BJ (cell line): ENCODE measurements around the gene TNK2. TPM values are rescaled to one million over a fixed set of nuclear protein-coding genes. Genes with fewer than 3 reads are reported as not detected.
"Not testable (repeated sequence)": the region's sequence is repeated elsewhere in the genome, so short reads cannot be mapped to it uniquely, and the experiment has no call there.

Experiments used
- CTCF ChIA-PET: fragments of 350-600 bp; formaldehyde crosslinking; extraction: SDS; loops from one replicate; lab custom pipeline; 2021; ENCODE audit warnings: antibody characterized with exemption, inconsistent platforms; lab: Yijun Ruan, JAX
- POLR2A ChIA-PET: fragments of 300-600 bp; sonication (Branson Sonifier 250); formaldehyde crosslinking; extraction: SDS; loops from one replicate; lab custom pipeline; 2021; ENCODE audit warnings: antibody characterized with exemption; lab: Charles Lee
- DNase-seq: peaks from one replicate; pipeline ENCODE4 v3.0.0-alpha.2; 2011; ENCODE audit warnings: low read depth
- H3K27me3 ChIP-seq: 2 replicates; pipeline ENCODE4 v1.6.0; 2011; ENCODE audit warnings: low read length; ENCODE audit not compliant: control insufficient read depth, insufficient read depth
- H3K36me3 ChIP-seq: 2 replicates; pipeline ENCODE4 v1.5.1; 2011; ENCODE audit warnings: low read length; ENCODE audit not compliant: control insufficient read depth, insufficient read depth
- H3K4me3 ChIP-seq: 2 replicates; pipeline ENCODE4 v1.5.1; 2011; ENCODE audit warnings: low read depth, mild to moderate bottlenecking, control low read depth, low read length
- polyA plus RNA-seq: library from polyadenylated mRNA; depleted of rRNA; stranded (reverse); fragments of >200 nt; gene quantifications from 2 replicates; pipeline ENCODE4 v1.2.3, GENCODE V29; 2011
- TF ChIP-seq, protein P1 (sequence below): IDR thresholded peaks from 2 replicates; pipeline ENCODE4 v1.5.1; 2011; ENCODE audit warnings: low read depth, mild to moderate bottlenecking, control low read depth, inconsistent platforms, low read length, moderate library complexity; ENCODE audit not compliant: insufficient read depth

TNK2 gene
- polyA plus RNA-seq, 1 experiment: 6.3 TPM

DNA sequence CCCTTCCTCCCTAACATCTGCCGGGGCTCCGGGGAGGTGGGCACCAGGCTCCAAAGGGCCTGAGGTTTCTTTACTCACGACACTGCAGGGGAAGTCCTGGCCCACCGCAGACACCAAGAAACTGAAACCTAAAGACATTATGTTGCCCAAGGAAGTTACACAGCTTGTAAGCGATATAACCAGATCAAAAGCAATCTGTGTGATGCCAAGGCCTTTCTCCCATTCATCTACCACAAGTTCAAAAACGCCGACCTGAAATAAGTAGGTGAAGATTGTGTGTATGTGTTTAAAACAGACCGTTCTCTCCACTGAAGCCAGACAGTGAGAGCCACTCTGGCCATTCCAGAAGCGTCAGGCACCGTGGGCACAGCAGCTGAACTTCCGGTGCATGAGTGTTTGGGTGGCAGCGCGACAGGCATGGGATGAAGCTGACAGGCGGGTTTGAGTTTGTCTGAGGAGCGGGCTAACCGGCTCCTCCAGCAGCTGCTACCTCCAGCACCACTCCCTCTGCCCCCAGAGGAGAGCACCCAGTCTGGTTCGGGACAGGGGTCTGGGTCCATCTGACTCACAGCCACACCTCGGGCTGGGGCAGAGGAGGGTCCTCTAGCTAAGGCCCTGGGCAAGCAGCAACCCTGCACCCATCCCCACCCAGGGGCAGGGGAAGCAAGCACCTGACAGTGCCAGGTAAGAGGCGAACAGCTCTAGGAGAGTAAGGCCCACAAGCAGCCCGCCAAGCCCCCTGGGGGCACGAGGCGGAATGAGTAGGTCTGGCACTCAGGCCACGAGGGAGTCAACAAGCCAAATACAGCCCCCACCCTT, 1.3 kb downstream of the TNK2 start:
- no peaks in the 10 kb centered on the region for H3K36me3 ChIP-seq
- ChIA-PET CTCF (interaction anchor here (1.1 to 4.0 kb wide), 7 partner anchors 9 to 56 kb away, joined by 3 to 32 read pairs (median 6); no protein-coding TSS in a partner anchor), POLR2A (no interaction called here)
- TF ChIP-seq, protein P1, sequence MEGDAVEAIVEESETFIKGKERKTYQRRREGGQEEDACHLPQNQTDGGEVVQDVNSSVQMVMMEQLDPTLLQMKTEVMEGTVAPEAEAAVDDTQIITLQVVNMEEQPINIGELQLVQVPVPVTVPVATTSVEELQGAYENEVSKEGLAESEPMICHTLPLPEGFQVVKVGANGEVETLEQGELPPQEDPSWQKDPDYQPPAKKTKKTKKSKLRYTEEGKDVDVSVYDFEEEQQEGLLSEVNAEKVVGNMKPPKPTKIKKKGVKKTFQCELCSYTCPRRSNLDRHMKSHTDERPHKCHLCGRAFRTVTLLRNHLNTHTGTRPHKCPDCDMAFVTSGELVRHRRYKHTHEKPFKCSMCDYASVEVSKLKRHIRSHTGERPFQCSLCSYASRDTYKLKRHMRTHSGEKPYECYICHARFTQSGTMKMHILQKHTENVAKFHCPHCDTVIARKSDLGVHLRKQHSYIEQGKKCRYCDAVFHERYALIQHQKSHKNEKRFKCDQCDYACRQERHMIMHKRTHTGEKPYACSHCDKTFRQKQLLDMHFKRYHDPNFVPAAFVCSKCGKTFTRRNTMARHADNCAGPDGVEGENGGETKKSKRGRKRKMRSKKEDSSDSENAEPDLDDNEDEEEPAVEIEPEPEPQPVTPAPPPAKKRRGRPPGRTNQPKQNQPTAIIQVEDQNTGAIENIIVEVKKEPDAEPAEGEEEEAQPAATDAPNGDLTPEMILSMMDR: no peak
- H3K27me3 ChIP-seq: no peaks in the 10 kb centered on the region
- no peak overlapping the region for H3K4me3 ChIP-seq
- no peak for DNase-seq

DNA sequence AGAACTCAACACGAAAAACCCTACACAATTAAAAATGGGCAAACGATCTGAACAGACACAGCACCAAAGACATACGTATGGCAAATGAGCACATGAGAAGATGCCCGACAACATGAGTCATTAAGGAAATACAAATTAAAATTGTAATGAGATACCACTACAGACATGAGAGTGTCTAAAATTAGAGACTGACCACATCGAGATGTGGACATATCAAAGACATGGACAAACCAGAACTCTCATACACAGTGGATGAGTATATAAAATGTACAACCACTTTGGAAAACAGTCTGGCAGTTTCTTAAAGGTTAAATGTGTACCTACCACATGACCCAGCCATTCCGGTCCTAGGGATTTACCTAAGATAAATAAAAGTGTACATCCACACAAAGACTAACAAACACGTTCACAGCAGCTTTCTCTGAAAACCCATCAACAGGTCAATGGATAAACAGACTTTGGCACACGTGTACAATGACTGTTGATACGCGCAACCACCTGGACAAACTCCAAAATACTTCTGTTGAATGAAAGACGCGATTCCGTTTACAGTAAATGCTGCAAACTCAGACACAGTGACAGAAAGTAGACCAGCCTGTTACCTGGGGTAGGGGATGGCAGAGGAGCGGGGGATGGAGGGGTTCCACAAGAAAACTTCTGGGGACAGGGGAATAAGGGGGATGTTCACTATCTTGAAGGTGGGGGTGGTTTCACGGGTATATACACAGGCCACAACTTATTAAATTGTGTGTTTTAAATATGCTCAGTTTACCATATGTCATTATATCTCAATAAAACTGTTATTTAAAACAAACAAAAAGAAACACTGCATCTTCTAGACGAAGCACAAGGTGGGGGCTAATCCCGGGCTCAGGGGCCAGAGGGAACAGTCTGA, 2.1 kb downstream of the TNK2 start:
- H3K4me3 ChIP-seq: no peak overlapping the region
- TF ChIP-seq, protein P1: no peak
- no peak for DNase-seq
- no peaks in the 10 kb centered on the region for H3K36me3 ChIP-seq
- ChIA-PET POLR2A (no interaction called here), CTCF (interaction anchor here (1.1 to 4.0 kb wide), 7 partner anchors 8 to 56 kb away, joined by 3 to 32 read pairs (median 6); no protein-coding TSS in a partner anchor)
- H3K27me3 ChIP-seq: no peaks in the 10 kb centered on the region

DNA sequence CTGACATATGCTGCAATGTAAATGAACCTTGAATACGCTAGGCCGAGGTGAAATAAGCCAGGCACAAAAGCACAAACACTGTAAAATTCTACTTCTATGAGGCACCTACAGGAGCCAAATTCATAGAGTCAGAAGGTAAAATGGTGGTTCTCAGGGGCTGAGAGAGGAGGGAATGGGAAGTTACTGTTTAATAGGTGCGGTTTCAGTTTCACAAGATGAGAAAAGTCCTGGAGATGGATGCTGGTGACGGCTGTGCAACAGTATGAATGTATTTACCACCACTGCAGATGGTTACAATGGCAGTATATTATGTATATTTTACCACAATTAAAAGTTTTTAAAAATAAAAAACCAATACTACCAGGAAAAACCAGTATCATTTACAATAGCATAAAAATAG, 4.0 kb downstream of the TNK2 start:
- no peak overlapping the region for H3K4me3 ChIP-seq
- ChIA-PET CTCF (interaction anchor here (1.0 to 1.8 kb wide), 2 partner anchors 10 to 53 kb away, joined by 3 to 10 read pairs; no protein-coding TSS in a partner anchor), POLR2A (no interaction called here)
- no peak for DNase-seq
- no peaks in the 10 kb centered on the region for H3K27me3 ChIP-seq
- H3K36me3 ChIP-seq: no peaks in the 10 kb centered on the region
- TF ChIP-seq, protein P1: no peak

DNA sequence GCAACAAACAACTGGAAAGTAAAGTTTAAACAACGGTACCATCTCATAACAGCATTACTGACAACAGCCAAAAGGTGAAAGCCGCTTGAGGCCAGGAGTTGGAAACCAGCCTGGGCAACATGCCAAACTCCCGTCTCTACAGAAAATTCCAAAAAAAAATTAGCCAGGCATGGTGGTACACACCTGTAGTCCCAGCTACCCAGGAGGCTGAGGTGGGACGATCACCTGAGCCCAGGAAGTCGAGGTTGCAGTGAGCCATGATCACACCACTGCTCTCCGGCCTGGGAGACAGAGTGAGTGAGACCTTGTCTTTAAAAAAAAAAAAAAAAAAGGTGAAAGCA, 4.4 kb downstream of the TNK2 start:
- Histone ChIP-seq H3K36me3 (no peaks in the 10 kb centered on the region), H3K27me3 (no peaks in the 10 kb centered on the region), H3K4me3 (no peak overlapping the region)
- ChIA-PET POLR2A (no interaction called here), CTCF (interaction anchor here (1.0 to 1.8 kb wide), 2 partner anchors 9 to 53 kb away, joined by 3 to 10 read pairs; no protein-coding TSS in a partner anchor)
- TF ChIP-seq, protein P1: no peak
- DNase-seq: no peak

DNA sequence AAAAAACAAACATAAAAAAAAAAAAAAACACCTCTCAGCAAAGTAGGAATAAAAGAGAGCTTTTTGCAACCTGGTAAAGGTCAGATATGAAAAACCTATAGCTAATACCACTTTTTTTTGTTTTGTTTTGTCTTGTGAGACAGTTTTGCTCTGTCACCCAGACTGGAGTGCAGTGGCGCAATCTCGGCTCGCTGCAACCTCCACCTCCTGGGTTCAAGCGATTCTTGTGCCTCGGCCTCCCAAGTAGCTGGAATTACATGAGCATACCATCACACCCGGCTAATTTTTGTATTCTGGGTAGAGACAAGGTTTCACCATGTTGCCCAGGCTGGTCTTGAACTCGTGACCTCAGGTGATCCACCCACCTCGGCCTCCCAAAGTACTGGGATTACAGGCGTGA, 5.7 kb downstream of the TNK2 start:
- H3K27me3 ChIP-seq, DNase-seq, H3K4me3 ChIP-seq, H3K36me3 ChIP-seq, POLR2A ChIA-PET: not testable (repeated sequence)
- CTCF ChIA-PET: interaction anchor here (0.6 to 2.7 kb wide), 4 partner anchors 8 to 39 kb away, joined by 3 to 10 read pairs (median 4); no protein-coding TSS in a partner anchor

DNA sequence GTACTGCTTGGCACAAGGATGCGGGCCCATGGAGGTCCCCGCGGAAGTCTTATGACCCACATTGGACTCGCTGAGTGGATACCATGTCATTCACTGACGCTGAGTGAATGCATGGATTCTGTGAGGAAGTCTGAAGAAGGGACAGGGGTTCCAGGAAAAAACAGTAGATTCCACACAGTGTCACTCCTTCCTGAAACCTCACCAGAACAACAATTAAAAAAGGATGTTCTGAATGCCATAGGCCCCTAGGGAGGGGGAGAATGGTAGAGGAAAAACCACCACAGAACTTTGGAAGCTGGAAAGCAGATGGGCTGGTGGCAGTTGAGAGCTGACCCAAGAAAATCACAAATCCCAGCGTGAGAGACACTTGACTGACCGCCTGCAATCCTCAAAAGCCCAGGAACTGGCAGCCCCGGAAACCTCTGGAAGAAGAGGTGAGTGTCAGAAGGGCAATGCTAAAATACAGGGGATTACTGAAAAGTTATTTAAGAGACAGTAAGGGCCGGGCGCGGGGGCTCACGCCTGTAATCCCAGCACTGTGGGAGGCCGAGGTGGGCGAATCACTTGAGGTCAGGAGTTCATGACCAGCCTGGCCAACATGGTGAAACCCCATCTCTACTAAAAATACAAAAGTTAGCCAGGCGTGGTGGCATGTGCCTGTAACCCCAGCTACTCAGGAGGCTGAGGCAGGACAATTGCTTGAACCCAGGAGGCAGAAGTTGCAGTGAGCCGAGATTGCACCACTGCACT, 6.3 kb downstream of the TNK2 start:
- H3K36me3 ChIP-seq, H3K27me3 ChIP-seq, DNase-seq, H3K4me3 ChIP-seq, POLR2A ChIA-PET: not testable (repeated sequence)
- CTCF ChIA-PET: interaction anchor here (0.6 to 2.7 kb wide), 4 partner anchors 8 to 39 kb away, joined by 3 to 10 read pairs (median 4); no protein-coding TSS in a partner anchor
